Dedifferentiated amniotic fluid mesenchymal stem cell (primary cell): ENCODE measurements around the gene CRELD1.

ENCODE experiments used
- DNase-seq: peaks from one replicate; pipeline ENCODE4 v3.0.0-alpha.2; 2016; ENCODE audit errors: extremely low spot score

Gene CRELD1

GRCh38 chr3:9903904-9904303 is 29.7 kb upstream of the CRELD1 start:
- no peak for DNase-seq

GRCh38 chr3:9906480-9906879 is 27.2 kb upstream of the CRELD1 start:
- no peak for DNase-seq

- no peak for DNase-seq
These were observed 25.3 kb upstream of the CRELD1 start for GRCh38 chr3:9908286-9908685.

- no peak for DNase-seq
These were observed 24.2 kb upstream of the CRELD1 start for GRCh38 chr3:9909221-9910013.

GRCh38 chr3:9911863-9912262 is 21.8 kb upstream of the CRELD1 start:
- DNase-seq: no peak

- no peak for DNase-seq
These were observed 21.2 kb upstream of the CRELD1 start for GRCh38 chr3:9912294-9912935.

GRCh38 chr3:9913601-9914000 is 20.0 kb upstream of the CRELD1 start:
- no peak for DNase-seq

- DNase-seq: no peak
These were observed 19.6 kb upstream of the CRELD1 start for GRCh38 chr3:9914011-9914410.

GRCh38 chr3:9914559-9915253 is 18.9 kb upstream of the CRELD1 start:
- no peak for DNase-seq

- no peak for DNase-seq
These were observed 18.1 kb upstream of the CRELD1 start for GRCh38 chr3:9915254-9916141.

GRCh38 chr3:9916346-9916733 is 17.3 kb upstream of the CRELD1 start:
- DNase-seq: no peak

- DNase-seq: peak; percentile 76
These were observed 16.6 kb upstream of the CRELD1 start, which contains the start of gene IL17RC for GRCh38 chr3:9916734-9917680. IL17RC (plus strand) TSS chr3:9917098; CDS start chr3:9917316, 218 bp downstream.

GRCh38 chr3:9917820-9918219 is 15.8 kb upstream of the CRELD1 start:
- no peak for DNase-seq

- no peak for DNase-seq
These were observed 15.2 kb upstream of the CRELD1 start for GRCh38 chr3:9918261-9919038.

GRCh38 chr3:9928158-9928557 is 5.5 kb upstream of the CRELD1 start:
- DNase-seq: no peak

- DNase-seq: no peak
These were observed 2.7 kb upstream of the CRELD1 start for GRCh38 chr3:9930804-9931418.

GRCh38 chr3:9932535-9932842 is 1.1 kb upstream of the CRELD1 start:
- DNase-seq: no peak

- peak; percentile 65 for DNase-seq
These were observed 632 bp upstream of the CRELD1 start for GRCh38 chr3:9932843-9933560.

GRCh38 chr3:9934235-9934621 is 594 bp downstream of the CRELD1 start:
- no peak for DNase-seq
